GM23338 (cell line): Measurements from ENCODE around the gene R3HDML. TPM values are rescaled to one million over a fixed set of nuclear protein-coding genes. Genes with fewer than 3 reads are reported as not detected.

Source experiments
- ATAC-seq: fragments of 200-7000 bp; cut with Tn5 transposase; 3 replicates; pipeline ENCODE4 v1.9.1; 2020
- DNase-seq: peaks from one replicate; pipeline ENCODE4 v3.0.0-alpha.2; 2015; ENCODE audit warnings: low spot score
- H2AFZ ChIP-seq: fragments of 200-600 bp; sonication (generic); 2 replicates; pipeline ENCODE4 v1.8.0; 2016; ENCODE audit warnings: antibody characterized with exemption, mild to moderate bottlenecking, moderate library complexity
- H3F3A ChIP-seq: fragments of 200-600 bp; sonication (generic); replicated peaks from 2 replicates; pipeline ENCODE4 v1.8.0; 2017; ENCODE audit warnings: antibody characterized with exemption, mixed run types, low read depth
- H3K27ac ChIP-seq: fragments of 200-600 bp; sonication (generic); 2 replicates; pipeline ENCODE4 v1.6.1; 2016; ENCODE audit warnings: low read depth
- H3K27me3 ChIP-seq: fragments of 200-600 bp; sonication (generic); 2 replicates; pipeline ENCODE4 v1.8.0; 2016; ENCODE audit warnings: mild to moderate bottlenecking, mixed run types, moderate library complexity; ENCODE audit not compliant: insufficient read depth
- H3K36me3 ChIP-seq: fragments of 200-600 bp; sonication (generic); 2 replicates; pipeline ENCODE4 v1.8.0; 2016; ENCODE audit warnings: mild to moderate bottlenecking; ENCODE audit not compliant: insufficient read depth
- H3K4me1 ChIP-seq: fragments of 200-600 bp; sonication (generic); 2 replicates; pipeline ENCODE4 v1.8.0; 2016; ENCODE audit warnings: mild to moderate bottlenecking, moderate library complexity; ENCODE audit not compliant: insufficient read depth
- H3K4me2 ChIP-seq: fragments of 200-600 bp; sonication (generic); 2 replicates; pipeline ENCODE4 v1.7.1; 2017; ENCODE audit warnings: mixed run types
- H3K4me3 ChIP-seq: fragments of 200-600 bp; sonication (generic); 2 replicates; pipeline ENCODE4 v1.6.1; 2016; ENCODE audit warnings: mixed run types
- H3K79me2 ChIP-seq: fragments of 200-600 bp; sonication (generic); replicated peaks from 2 replicates; pipeline ENCODE4 v1.8.0; 2017; ENCODE audit warnings: mild to moderate bottlenecking; ENCODE audit not compliant: insufficient read depth
- H3K9me2 ChIP-seq: fragments of 200-600 bp; sonication (generic); 2 replicates; pipeline ENCODE4 v1.8.0; 2017; ENCODE audit not compliant: insufficient read depth
- H4K20me1 ChIP-seq: fragments of 200-600 bp; sonication (generic); replicated peaks from 2 replicates; pipeline ENCODE4 v1.8.0; 2017; ENCODE audit warnings: mild to moderate bottlenecking; ENCODE audit not compliant: insufficient read depth
- H3K27ac Mint-ChIP-seq: 2 replicates; pipeline ENCODE4 v1.8.0; 2020; ENCODE audit warnings: inconsistent platforms, mild to moderate bottlenecking, moderate library complexity, mixed read lengths
- H3K27me3 Mint-ChIP-seq: 3 replicates; pipeline ENCODE4 v1.8.0; 2022; ENCODE audit warnings: low read depth, mild to moderate bottlenecking, moderate library complexity, mixed read lengths, inconsistent platforms; ENCODE audit not compliant: insufficient read depth, poor library complexity
- H3K36me3 Mint-ChIP-seq: 3 replicates; pipeline ENCODE4 v1.8.0; 2021; ENCODE audit warnings: low read depth, mild to moderate bottlenecking, inconsistent platforms, moderate library complexity, mixed read lengths
- H3K4me1 Mint-ChIP-seq: 3 replicates; pipeline ENCODE4 v1.8.0; 2020; ENCODE audit warnings: mild to moderate bottlenecking, inconsistent platforms, mixed read lengths
- H3K4me3 Mint-ChIP-seq: 3 replicates; pipeline ENCODE4 v1.8.0; 2021; ENCODE audit warnings: moderate library complexity, mild to moderate bottlenecking, inconsistent platforms, mixed read lengths
- H3K9me3 Mint-ChIP-seq: 3 replicates; pipeline ENCODE4 v1.8.0; 2020; ENCODE audit warnings: moderate library complexity, mild to moderate bottlenecking, inconsistent platforms, mixed read lengths
- CREB1 ChIP-seq: fragments of 250-450 bp; sonication (Bioruptor Pico); IDR thresholded peaks from 2 replicates; pipeline ENCODE4 v1.5.0; 2020; ENCODE audit warnings: low read depth, mild to moderate bottlenecking, moderate library complexity
- REST ChIP-seq: IDR thresholded peaks from one replicate; pipeline ENCODE4 v1.6.1; 2018; ENCODE audit warnings: antibody characterized with exemption; ENCODE audit not compliant: unreplicated experiment
- ZNF462 ChIP-seq: fragments of 250-450 bp; sonication (Bioruptor Pico); IDR thresholded peaks from 2 replicates; pipeline ENCODE4 v1.5.0; 2020; ENCODE audit warnings: mild to moderate bottlenecking, moderate library complexity
- polyA plus RNA-seq: library from polyadenylated mRNA; unstranded; fragments of >200 nt; fragmentation: Nextera tagmentation; extraction: Ambion mirVana; gene quantifications from 2 replicates; pipeline ENCODE4 v1.2.1, GENCODE V29; 2016
- total RNA-seq: library from RNA; depleted of rRNA; stranded (reverse); fragments of >200 nt; shearing (Covaris generic); gene quantifications from 2 replicates; pipeline ENCODE4 v1.2.3, GENCODE V29; 2014

The R3HDML gene
- total and polyA plus RNA-seq, 2 experiments from 2014 or later: not detected

DNA sequence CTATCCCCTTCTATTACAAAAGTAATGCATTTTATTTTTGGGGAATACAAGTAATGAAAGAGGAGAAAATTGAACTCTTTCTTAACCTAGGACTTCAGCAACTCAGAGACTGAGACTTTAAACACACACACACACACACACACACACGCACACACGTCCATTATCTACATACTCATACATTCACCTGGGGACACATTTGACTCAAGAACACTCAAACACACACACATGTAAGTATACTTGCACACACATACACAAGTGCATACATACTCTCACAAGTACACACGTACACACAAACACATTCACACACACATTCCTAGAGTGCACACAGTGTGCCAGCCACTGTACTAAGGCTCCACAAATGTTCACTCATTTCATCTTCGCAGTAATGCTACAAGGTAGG, 2.1 kb upstream of the R3HDML start (continued):
- no peak for TF ChIP-seq ZNF462 (CRISPR knock-in tag)

DNA sequence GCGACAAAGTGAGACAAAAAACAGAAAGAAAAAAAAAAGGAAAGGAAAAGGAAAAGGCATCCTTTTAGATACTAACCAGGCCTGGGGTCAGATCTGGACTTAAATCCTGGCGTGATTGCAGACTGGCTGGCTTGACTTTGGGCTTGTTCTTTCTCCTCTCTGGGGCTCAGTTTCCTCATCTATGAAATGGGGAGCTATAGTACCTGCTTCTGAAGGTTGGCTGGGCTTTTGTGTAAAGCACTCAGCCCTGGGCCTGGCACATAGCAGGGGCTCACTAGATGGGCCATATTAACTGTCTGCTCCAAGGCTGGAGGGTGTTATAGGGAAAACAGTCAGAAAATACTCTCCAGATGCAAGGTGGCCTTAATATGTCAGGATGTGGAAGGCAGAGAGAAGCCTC, 1.2 kb upstream of the R3HDML start:
- Mint-ChIP-seq H3K4me3 (no peak overlapping the region), H3K4me1 (peaks cover 14% of the 10 kb centered on the region), H3K9me3 (no peaks in the 10 kb centered on the region), H3K36me3 (no peaks in the 10 kb centered on the region), H3K27me3 (peaks cover 3% of the 10 kb centered on the region), H3K27ac (no peak overlapping the region)
- H3K9me2 ChIP-seq: no peaks in the 10 kb centered on the region
- H2AFZ ChIP-seq: peak overlapping the region; percentile 90
- H3K36me3 ChIP-seq: no peaks in the 10 kb centered on the region
- ATAC-seq (no peak), DNase-seq (no peak)
- H4K20me1 ChIP-seq: no peaks in the 10 kb centered on the region
- peaks cover 3% of the 10 kb centered on the region; the same call in 1 of the 2 replicates for H3K4me1 ChIP-seq
- TF ChIP-seq CREB1 (no peak), ZNF462 (CRISPR knock-in tag) (no peak), REST (no peak)
- H3K27ac ChIP-seq: no peak overlapping the region
- no peaks in the 10 kb centered on the region for H3K27me3 ChIP-seq
- no peaks in the 10 kb centered on the region for H3K79me2 ChIP-seq
- peak overlapping the region; percentile 34; the same call in 1 of the 2 replicates for H3K4me2 ChIP-seq
- peak overlapping the region; percentile 27; the same call in 1 of the 2 replicates for H3K4me3 ChIP-seq
- H3F3A ChIP-seq: no peaks in the 10 kb centered on the region
